Liver (tissue), 9 donors: ENCODE data around the gene TRMT61A. TPM values are rescaled to one million over a fixed set of nuclear protein-coding genes. Genes with fewer than 3 reads are reported as not detected.

Experiments used
- DNase-seq: peaks from one replicate; pipeline ENCODE4 v3.0.0-alpha.2; 2017; ENCODE audit warnings: low spot score
- H3K27ac ChIP-seq, 2 donors: one replicate each; pipeline ENCODE4 v1.7.0; 2013; ENCODE audit warnings: inconsistent platforms in 2 of 2, low read length in 2 of 2, control low read depth in 1 of 2, low read depth in 1 of 2, mild to moderate bottlenecking in 1 of 2
- H3K27me3 ChIP-seq, 4 donors: one replicate each; pipeline versions ENCODE4 v1.6.1 to v1.7.0; 2013; ENCODE audit warnings: low read length in 3 of 4, inconsistent platforms in 1 of 4, mild to moderate bottlenecking in 1 of 4, moderate library complexity in 1 of 4; ENCODE audit not compliant: control insufficient read depth in 4 of 4, insufficient read depth in 4 of 4
- H3K36me3 ChIP-seq, 4 donors: one replicate each; pipeline versions ENCODE4 v1.6.1 to v1.7.0; 2013; ENCODE audit warnings: low read length in 3 of 4, mild to moderate bottlenecking in 3 of 4, low read depth in 1 of 4, moderate library complexity in 1 of 4; ENCODE audit not compliant: control insufficient read depth in 4 of 4, insufficient read depth in 3 of 4
- H3K4me1 ChIP-seq, 4 donors: one replicate each; pipeline versions ENCODE4 v1.6.1 to v1.7.0; 2013; ENCODE audit warnings: low read length in 3 of 4, mild to moderate bottlenecking in 3 of 4, moderate library complexity in 1 of 4; ENCODE audit not compliant: control insufficient read depth in 4 of 4, insufficient read depth in 4 of 4
- H3K4me3 ChIP-seq, 3 donors: one replicate each; pipeline versions ENCODE4 v1.6.1 to v1.7.0; 2013; ENCODE audit warnings: low read length in 3 of 3, control low read depth in 1 of 3, low read depth in 1 of 3, mild to moderate bottlenecking in 1 of 3
- H3K9ac ChIP-seq, 2 donors: one replicate each; pipeline ENCODE4 v1.7.0; 2013; ENCODE audit warnings: low read length in 2 of 2, mild to moderate bottlenecking in 2 of 2, moderate library complexity in 2 of 2, control low read depth in 1 of 2, low read depth in 1 of 2
- H3K9me3 ChIP-seq, 4 donors: one replicate each; pipeline versions ENCODE4 v1.6.1 to v1.7.0; 2013; ENCODE audit warnings: low read length in 3 of 4; ENCODE audit not compliant: control insufficient read depth in 4 of 4
- ATF3 ChIP-seq: IDR thresholded peaks from 2 replicates; pipeline ENCODE4 v1.6.1; 2016; ENCODE audit warnings: antibody characterized with exemption
- CTCF ChIP-seq: fragments of 150-350 bp; IDR thresholded peaks from 2 replicates; pipeline ENCODE4 v1.5.1; 2017; ENCODE audit warnings: improper control_type of control experiment, low read depth, low read length; ENCODE audit not compliant: missing input control
- EGR1 ChIP-seq, 2 donors: IDR thresholded peaks; 2 replicates each; pipeline ENCODE4 v1.6.1; 2016 to 2018; ENCODE audit warnings: antibody characterized with exemption in 2 of 2, low read depth in 2 of 2
- FOXA1 ChIP-seq: IDR thresholded peaks from 2 replicates; pipeline ENCODE4 v1.6.1; 2016; ENCODE audit warnings: antibody characterized with exemption
- FOXA2 ChIP-seq: IDR thresholded peaks from 2 replicates; pipeline ENCODE4 v1.6.1; 2016; ENCODE audit warnings: antibody characterized with exemption
- GABPA ChIP-seq, 2 donors: IDR thresholded peaks in 1 of 2; conservative IDR thresholded peaks in 1 of 2; 2 replicates each; pipeline ENCODE4 v1.6.1; 2016; ENCODE audit warnings: antibody characterized with exemption in 2 of 2, mild to moderate bottlenecking in 1 of 2, moderate library complexity in 1 of 2
- HNF4A ChIP-seq, 2 donors: conservative IDR thresholded peaks; 2 replicates each; pipeline ENCODE4 v1.6.1; 2016; ENCODE audit warnings: antibody characterized with exemption in 2 of 2, mild to moderate bottlenecking in 2 of 2
- HNF4G ChIP-seq: IDR thresholded peaks from 2 replicates; pipeline ENCODE4 v1.6.1; 2016; ENCODE audit warnings: antibody characterized with exemption
- JUND ChIP-seq, 2 donors: IDR thresholded peaks; 2 replicates each; pipeline ENCODE4 v1.6.1; 2016; ENCODE audit warnings: antibody characterized with exemption in 2 of 2
- MAX ChIP-seq: IDR thresholded peaks from 2 replicates; pipeline ENCODE4 v1.6.1; 2016; ENCODE audit warnings: antibody characterized with exemption
- NR2F2 ChIP-seq: IDR thresholded peaks from 2 replicates; pipeline ENCODE4 v1.6.1; 2016; ENCODE audit warnings: antibody characterized with exemption
- RAD21 ChIP-seq, 2 donors: IDR thresholded peaks; 2 replicates each; pipeline ENCODE4 v1.6.1; 2016; ENCODE audit warnings: antibody characterized with exemption in 2 of 2, mild to moderate bottlenecking in 2 of 2
- REST ChIP-seq: IDR thresholded peaks from 2 replicates; pipeline ENCODE4 v1.6.1; 2016; ENCODE audit warnings: antibody characterized with exemption, mild to moderate bottlenecking
- RXRA ChIP-seq, 2 donors: IDR thresholded peaks; 2 replicates each; pipeline ENCODE4 v1.6.1; 2017 to 2018; ENCODE audit warnings: antibody characterized with exemption in 2 of 2, mild to moderate bottlenecking in 1 of 2
- SP1 ChIP-seq: IDR thresholded peaks from 2 replicates; pipeline ENCODE4 v1.6.1; 2018; ENCODE audit warnings: antibody characterized with exemption, mild to moderate bottlenecking
- TAF1 ChIP-seq: conservative IDR thresholded peaks from 2 replicates; pipeline ENCODE4 v1.6.1; 2016; ENCODE audit warnings: antibody characterized with exemption, mild to moderate bottlenecking
- YY1 ChIP-seq: IDR thresholded peaks from 2 replicates; pipeline ENCODE4 v1.6.1; 2016; ENCODE audit warnings: antibody characterized with exemption, mild to moderate bottlenecking
- ZBTB33 ChIP-seq: IDR thresholded peaks from 2 replicates; pipeline ENCODE4 v1.6.1; 2016; ENCODE audit warnings: antibody characterized with exemption
- WGBS: extraction: QIAGEN DNeasy Blood & Tissue Kit; methylation state at CpG from one replicate; pipeline ENCODE4 v1.1.7; 2013; 5-methylcytosine and 5-hydroxymethylcytosine counted together
- polyA plus RNA-seq, 2 donors: library from polyadenylated mRNA; stranded (reverse) in 1 of 2; unstranded in 1 of 2; fragments of 200-250 nt in 1 of 2; fragments of >200 nt in 1 of 2; fragmentation: Nextera tagmentation in 1 of 2; extraction: Ambion mirVana in 1 of 2; gene quantifications; one replicate each; pipeline versions ENCODE4 v1.2.1 to v1.2.3, GENCODE V29; 2013 to 2015
- total RNA-seq, 2 donors: library from RNA; depleted of rRNA; stranded (reverse); fragments of >200 nt; gene quantifications; one replicate each; pipeline ENCODE4 v1.2.3, GENCODE V29; 2014
- donor health status: healthy.
- donor health status: healthy.
- donor health status: healthy.
- donor health status: healthy.
- donor health status: healthy.

The TRMT61A gene
- total and polyA plus RNA-seq, 4 donors, result 4.1 to 8.0 (median 6.5) TPM

- peaks cover 2 to 16% (median 13%) of the 10 kb centered on the region in 4 donors for H3K4me1 ChIP-seq
- H3K9ac ChIP-seq, result peak overlapping the region in 1 of 2 donors; percentile 47
- no peaks in the 10 kb centered on the region for H3K9me3 ChIP-seq
- no peak overlapping the region for H3K4me3 ChIP-seq
- peak overlapping the region; percentile 39 to 72 for H3K27ac ChIP-seq
- peaks cover 4 to 13% (median 5%) of the 10 kb centered on the region in 4 donors for H3K36me3 ChIP-seq
- no peaks in the 10 kb centered on the region for H3K27me3 ChIP-seq
- DNase-seq, result peak; percentile 56
- TF ChIP-seq CTCF (no peak), JUND (IDR thresholded peaks at IDR 0.05) (no peak), ATF3 (no peak), RXRA (IDR thresholded peaks at IDR 0.05) (peak; percentile 88 to 94), NR2F2 (peak; percentile 90), FOXA1 (no peak), YY1 (peak; percentile 54), FOXA2 (no peak), RAD21 (IDR thresholded peaks at IDR 0.05) (peak; percentile 44 to 64), HNF4A (conservative IDR thresholded peaks at IDR 0.05) (peak; percentile 44 to 73), REST (no peak), GABPA (IDR thresholded peaks at IDR 0.05 in 1 of 2, conservative IDR thresholded peaks at IDR 0.05 in 1 of 2) (peak in 1 of 2 donors; percentile 72), TAF1 (no peak), EGR1 (IDR thresholded peaks at IDR 0.05; ENCODE audit: low read depth in 2 of 2) (no peak), HNF4G (no peak), SP1 (peak; percentile 73), MAX (peak; percentile 67), ZBTB33 (no peak)
- 27% methylated on average over 9 of the region's 9 CpGs for WGBS
Measured at GRCh38 chr14:103576371-103577024, 47.5 kb downstream of the TRMT61A start.
